Fibroblast of pulmonary artery (primary cell): ENCODE results near the gene FLNA.
"Not testable (repeated sequence)": the region's sequence is repeated elsewhere in the genome, so short reads cannot be mapped to it uniquely, and the experiment has no call there.

Experiments used
- DNase-seq: peaks from one replicate; pipeline ENCODE4 v3.0.0-alpha.2; 2010; ENCODE audit warnings: low read depth
- H3K4me3 ChIP-seq: replicated peaks from 2 replicates; pipeline ENCODE4 v1.5.1; 2011; ENCODE audit warnings: low read depth, mild to moderate bottlenecking, control low read depth, low read length, moderate library complexity
- TF ChIP-seq, protein P1 (sequence below): IDR thresholded peaks from 2 replicates; pipeline ENCODE4 v1.5.1; 2011; ENCODE audit warnings: mild to moderate bottlenecking, control low read depth, low read length, inconsistent platforms; ENCODE audit errors: missing control alignments

FLNA gene

DNA sequence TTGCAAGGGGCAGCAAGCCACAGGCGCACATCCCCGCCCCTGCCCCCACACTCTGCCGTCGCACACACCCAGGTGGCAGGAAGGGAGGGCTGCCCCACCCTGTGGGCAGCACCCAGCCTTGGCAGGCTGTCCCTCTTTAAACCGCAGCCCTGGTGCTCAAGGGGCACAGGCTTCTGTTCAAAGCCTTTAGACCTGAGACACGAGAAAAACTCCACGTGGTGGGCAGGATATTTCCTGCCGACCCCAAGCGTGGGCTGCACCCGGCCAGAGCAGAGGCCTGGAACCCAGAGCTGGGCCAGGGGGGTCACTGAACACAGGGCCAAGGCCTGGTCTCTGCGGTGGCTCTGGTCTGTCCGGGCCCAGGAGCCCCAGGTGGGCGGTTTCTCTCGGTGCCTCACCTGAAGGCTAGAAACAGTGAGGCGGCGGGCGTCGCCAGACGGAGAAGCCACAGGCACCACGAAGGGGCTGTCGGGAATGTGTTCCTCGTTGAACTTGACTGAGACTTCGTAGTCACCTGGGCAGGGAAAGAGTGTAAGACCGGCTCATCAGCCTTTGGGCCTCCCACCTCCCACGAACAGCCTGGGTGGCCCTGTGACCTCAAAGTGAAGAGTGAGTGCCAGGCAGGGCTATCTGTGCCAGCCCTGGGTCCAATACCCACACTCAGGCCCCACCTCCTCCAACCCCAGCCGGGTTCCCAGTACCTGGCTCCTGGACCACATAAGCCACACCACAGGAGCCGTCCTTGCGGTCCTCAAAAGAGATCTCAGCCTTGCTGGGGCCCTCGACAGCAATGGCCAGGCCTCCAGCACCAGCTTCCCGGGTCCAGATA is 23.0 kb downstream of the FLNA start:
- no peak overlapping the region for H3K4me3 ChIP-seq
- DNase-seq = no peak
- TF ChIP-seq, protein P1, sequence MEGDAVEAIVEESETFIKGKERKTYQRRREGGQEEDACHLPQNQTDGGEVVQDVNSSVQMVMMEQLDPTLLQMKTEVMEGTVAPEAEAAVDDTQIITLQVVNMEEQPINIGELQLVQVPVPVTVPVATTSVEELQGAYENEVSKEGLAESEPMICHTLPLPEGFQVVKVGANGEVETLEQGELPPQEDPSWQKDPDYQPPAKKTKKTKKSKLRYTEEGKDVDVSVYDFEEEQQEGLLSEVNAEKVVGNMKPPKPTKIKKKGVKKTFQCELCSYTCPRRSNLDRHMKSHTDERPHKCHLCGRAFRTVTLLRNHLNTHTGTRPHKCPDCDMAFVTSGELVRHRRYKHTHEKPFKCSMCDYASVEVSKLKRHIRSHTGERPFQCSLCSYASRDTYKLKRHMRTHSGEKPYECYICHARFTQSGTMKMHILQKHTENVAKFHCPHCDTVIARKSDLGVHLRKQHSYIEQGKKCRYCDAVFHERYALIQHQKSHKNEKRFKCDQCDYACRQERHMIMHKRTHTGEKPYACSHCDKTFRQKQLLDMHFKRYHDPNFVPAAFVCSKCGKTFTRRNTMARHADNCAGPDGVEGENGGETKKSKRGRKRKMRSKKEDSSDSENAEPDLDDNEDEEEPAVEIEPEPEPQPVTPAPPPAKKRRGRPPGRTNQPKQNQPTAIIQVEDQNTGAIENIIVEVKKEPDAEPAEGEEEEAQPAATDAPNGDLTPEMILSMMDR = no peak

DNA sequence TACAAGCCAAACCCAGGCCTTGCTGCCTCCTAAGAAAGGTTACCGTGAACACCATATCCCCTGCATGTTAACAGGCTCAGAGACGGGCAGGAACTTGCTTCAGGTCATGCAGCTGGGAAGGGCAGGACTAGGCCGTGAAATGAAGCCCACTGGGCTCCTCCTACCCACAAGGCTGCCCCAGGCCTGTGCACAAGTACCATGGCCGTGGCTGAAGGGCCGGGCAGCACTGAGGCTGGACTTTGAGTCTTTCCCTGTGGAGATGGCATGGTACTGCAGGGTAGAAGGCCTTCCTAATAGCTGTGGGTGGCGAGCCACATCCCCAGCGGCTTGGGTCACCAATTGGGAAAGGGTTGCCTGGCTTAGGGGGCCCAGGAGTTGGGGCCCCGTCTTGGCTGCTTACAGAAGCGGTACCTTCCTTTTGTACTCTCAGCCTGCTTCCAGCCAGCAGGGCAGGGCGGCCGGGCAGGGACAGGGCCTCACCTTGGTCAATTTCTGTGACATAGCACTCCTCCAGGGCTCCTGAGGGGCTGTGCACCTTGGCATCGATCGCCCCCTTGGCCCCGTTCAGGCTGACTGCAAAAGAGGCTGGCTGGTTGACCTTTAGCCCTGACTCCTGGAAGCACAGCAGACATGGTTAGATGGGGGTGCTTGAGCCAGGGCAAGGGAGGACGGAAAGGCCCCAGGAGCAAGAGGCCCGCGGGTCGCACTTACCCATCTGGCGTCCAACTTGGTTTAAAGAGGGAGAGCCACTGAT is 23.8 kb downstream of the FLNA start:
- no peak for DNase-seq
- no peak overlapping the region for H3K4me3 ChIP-seq
- TF ChIP-seq, protein P1 = no peak

- DNase-seq = no peak
- TF ChIP-seq, protein P1 = no peak
- no peak overlapping the region for H3K4me3 ChIP-seq
Measured at GRCh38 chrX:154349979-154350378, 24.5 kb downstream of the FLNA start.

DNA sequence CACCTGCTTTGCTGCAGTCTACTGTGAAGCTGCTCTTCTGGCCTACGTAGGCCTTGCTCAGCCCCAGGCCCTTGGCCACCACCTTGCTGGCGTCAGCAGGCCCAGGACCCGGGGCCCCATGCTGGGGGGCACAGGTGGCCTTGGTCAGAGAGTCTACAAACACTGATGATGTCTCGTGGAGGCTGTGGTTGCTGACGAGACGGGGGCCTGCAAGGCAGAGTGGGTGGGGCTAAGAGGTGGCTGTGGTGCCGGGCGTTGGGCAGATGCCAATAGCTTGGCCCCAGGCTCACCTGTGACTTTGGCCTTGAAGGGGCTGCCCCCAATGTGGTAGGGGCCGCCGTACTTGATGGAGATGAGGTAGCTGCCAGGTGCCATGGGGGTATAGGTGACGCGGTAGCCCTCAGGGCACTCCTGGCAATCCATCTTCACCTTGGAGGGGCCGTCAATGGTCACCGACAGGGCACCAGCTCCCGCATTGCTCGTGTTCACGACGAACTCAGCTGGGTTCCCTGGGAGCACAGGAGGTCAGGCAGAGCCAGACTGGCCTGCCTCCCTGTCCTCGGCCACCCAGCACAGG is 25.0 kb downstream of the FLNA start:
- DNase-seq = no peak
- H3K4me3 ChIP-seq = no peak overlapping the region
- TF ChIP-seq, protein P1 = no peak

- TF ChIP-seq, protein P1 = no peak
- H3K4me3 ChIP-seq = no peak overlapping the region
- no peak for DNase-seq
Measured at GRCh38 chrX:154348646-154349358, 25.6 kb downstream of the FLNA start.

DNA sequence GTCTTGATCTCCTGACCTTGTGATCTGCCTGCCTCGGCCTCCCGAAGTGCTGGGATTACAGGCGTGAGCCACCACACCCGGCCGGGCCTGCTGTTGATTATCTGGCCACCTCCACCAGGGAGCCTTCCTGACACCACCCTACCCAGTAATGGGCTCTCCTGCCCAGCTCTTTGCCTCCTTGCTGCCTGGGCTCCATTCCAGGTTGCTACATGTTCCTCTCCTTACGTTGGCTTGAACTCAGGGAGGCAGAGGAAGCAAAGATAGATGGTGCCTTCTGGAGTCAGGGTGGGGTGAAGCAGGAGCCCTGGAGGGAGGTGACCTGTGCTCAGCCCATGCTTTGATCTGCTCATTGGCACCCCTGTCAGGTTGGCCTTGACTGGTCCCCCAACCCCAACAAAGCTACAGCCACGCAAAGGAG is 26.3 kb downstream of the FLNA start:
- no peak for DNase-seq
- TF ChIP-seq, protein P1 = no peak
- H3K4me3 ChIP-seq = no peak overlapping the region

DNA sequence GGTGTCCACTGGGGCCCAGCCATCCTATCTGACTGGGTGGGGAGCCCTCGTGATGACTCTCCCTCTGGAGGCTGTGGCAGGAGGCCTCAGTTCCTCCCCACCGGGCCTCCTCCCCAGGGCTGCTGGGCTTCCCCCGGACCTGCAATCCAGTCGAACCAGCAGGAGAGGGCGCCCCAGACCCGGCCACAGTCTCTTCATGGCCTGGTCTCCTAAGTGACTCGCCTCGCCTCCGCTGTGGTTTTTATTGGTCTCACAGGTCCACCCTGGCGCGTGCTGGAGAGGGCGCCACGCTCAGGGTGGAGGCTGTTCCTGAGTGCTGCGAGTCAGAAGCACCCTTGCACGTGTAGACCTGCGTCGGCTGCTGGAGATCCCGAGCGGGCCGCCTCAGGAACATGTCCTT is 30.8 kb downstream of the FLNA start:
- H3K4me3 ChIP-seq, DNase-seq: not testable (repeated sequence)

- H3K4me3 ChIP-seq, DNase-seq: not testable (repeated sequence)
Measured at GRCh38 chrX:154343063-154343462, 31.4 kb downstream of the FLNA start.

DNA sequence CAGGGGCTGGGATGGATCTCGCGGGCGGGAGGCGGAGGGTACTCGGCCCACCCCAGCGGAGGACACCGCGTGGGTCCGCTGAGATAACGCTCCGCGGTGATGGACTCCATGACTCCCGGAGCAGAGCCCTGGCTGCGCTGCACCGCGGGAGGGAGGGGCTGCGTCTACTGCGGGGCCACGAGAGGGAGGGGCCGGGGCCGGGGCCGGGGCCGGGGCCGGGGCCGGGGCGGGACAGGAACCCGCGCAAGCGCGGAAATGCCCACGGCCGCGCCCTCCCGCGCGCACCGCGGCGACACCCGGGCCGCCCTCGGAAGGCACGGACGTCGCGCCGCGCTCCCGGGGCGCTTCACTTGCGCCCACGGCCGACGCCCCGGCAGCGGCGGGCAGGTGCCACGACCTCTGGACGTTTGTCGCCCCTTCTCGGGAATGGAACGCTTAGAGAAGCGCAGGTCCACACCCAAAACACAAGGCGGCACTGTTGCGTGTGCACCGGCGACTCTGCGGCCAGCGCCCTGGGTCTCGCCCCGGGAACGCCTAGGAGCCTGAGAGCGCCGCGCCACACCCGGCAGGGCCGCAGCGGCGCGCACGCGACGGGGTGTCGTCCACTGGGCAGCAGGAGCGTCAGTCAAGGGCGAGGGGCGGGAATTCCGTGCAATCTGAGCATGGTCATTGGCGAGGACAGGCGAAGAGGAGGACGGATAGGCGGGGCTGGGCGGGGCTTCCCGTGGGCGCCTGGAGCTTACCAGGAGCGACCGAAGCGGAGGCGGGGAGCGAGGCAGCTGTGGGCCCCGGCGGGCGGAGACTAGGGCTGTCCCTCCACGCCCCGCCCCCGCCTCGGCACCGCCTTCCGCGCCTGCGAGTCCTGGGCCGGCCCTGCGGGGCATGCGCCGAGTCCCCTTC is 32.8 kb downstream of the FLNA start:
- DNase-seq, H3K4me3 ChIP-seq: not testable (repeated sequence)
